ENCODE results near the gene SRD5A1. TPM values are rescaled to one million over a fixed set of nuclear protein-coding genes. Genes with fewer than 3 reads are reported as not detected.

The SRD5A1 gene
- total and polyA plus RNA-seq, 2 of the 8 experiments (the other 6 are each of a cell fraction or from before 2014, with no cell fraction given) = 34.7 to 42.4 TPM

DNA sequence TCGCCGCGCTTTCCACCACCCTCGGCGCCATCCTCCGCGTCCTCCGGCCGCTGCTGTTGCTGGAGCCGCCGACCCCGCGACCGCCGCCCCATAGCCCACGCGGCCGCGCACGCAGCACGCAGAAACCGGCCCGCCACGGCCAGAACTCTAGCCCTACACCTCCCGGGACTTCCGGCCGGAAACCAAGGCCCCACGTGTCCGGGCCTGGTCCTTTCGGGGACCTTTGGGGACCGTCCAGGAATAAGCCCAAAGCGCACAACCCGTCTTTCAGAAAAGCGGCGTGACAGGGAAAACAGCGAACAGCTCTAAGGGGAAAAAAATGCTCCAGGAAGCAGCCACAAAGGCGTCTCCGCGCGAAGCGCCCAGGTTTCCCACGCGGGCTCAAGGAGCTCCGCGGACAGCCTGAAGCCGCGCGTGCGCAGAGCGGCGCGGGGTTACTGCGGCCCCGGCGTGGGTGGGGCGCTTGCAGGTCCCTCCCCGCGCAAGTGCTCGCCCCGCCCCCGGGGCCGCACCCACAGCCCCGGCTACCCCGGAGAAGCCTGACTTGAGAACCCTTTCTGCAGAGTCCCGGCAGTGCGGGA lies at the start of gene SRD5A1, which contains the start of gene NSUN2 (continued):
- TF ChIP-seq, protein P1, sequence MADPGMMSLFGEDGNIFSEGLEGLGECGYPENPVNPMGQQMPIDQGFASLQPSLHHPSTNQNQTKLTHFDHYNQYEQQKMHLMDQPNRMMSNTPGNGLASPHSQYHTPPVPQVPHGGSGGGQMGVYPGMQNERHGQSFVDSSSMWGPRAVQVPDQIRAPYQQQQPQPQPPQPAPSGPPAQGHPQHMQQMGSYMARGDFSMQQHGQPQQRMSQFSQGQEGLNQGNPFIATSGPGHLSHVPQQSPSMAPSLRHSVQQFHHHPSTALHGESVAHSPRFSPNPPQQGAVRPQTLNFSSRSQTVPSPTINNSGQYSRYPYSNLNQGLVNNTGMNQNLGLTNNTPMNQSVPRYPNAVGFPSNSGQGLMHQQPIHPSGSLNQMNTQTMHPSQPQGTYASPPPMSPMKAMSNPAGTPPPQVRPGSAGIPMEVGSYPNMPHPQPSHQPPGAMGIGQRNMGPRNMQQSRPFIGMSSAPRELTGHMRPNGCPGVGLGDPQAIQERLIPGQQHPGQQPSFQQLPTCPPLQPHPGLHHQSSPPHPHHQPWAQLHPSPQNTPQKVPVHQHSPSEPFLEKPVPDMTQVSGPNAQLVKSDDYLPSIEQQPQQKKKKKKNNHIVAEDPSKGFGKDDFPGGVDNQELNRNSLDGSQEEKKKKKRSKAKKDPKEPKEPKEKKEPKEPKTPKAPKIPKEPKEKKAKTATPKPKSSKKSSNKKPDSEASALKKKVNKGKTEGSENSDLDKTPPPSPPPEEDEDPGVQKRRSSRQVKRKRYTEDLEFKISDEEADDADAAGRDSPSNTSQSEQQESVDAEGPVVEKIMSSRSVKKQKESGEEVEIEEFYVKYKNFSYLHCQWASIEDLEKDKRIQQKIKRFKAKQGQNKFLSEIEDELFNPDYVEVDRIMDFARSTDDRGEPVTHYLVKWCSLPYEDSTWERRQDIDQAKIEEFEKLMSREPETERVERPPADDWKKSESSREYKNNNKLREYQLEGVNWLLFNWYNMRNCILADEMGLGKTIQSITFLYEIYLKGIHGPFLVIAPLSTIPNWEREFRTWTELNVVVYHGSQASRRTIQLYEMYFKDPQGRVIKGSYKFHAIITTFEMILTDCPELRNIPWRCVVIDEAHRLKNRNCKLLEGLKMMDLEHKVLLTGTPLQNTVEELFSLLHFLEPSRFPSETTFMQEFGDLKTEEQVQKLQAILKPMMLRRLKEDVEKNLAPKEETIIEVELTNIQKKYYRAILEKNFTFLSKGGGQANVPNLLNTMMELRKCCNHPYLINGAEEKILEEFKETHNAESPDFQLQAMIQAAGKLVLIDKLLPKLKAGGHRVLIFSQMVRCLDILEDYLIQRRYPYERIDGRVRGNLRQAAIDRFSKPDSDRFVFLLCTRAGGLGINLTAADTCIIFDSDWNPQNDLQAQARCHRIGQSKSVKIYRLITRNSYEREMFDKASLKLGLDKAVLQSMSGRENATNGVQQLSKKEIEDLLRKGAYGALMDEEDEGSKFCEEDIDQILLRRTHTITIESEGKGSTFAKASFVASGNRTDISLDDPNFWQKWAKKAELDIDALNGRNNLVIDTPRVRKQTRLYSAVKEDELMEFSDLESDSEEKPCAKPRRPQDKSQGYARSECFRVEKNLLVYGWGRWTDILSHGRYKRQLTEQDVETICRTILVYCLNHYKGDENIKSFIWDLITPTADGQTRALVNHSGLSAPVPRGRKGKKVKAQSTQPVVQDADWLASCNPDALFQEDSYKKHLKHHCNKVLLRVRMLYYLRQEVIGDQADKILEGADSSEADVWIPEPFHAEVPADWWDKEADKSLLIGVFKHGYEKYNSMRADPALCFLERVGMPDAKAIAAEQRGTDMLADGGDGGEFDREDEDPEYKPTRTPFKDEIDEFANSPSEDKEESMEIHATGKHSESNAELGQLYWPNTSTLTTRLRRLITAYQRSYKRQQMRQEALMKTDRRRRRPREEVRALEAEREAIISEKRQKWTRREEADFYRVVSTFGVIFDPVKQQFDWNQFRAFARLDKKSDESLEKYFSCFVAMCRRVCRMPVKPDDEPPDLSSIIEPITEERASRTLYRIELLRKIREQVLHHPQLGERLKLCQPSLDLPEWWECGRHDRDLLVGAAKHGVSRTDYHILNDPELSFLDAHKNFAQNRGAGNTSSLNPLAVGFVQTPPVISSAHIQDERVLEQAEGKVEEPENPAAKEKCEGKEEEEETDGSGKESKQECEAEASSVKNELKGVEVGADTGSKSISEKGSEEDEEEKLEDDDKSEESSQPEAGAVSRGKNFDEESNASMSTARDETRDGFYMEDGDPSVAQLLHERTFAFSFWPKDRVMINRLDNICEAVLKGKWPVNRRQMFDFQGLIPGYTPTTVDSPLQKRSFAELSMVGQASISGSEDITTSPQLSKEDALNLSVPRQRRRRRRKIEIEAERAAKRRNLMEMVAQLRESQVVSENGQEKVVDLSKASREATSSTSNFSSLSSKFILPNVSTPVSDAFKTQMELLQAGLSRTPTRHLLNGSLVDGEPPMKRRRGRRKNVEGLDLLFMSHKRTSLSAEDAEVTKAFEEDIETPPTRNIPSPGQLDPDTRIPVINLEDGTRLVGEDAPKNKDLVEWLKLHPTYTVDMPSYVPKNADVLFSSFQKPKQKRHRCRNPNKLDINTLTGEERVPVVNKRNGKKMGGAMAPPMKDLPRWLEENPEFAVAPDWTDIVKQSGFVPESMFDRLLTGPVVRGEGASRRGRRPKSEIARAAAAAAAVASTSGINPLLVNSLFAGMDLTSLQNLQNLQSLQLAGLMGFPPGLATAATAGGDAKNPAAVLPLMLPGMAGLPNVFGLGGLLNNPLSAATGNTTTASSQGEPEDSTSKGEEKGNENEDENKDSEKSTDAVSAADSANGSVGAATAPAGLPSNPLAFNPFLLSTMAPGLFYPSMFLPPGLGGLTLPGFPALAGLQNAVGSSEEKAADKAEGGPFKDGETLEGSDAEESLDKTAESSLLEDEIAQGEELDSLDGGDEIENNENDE (IDR thresholded peaks at IDR 0.05; ENCODE audit: insufficient replicate concordance, low read length) = no peak
- TF ChIP-seq HDAC6 (IDR thresholded peaks at IDR 0.05; ENCODE audit: low read depth, low read length) (no peak), RXRA (IDR thresholded peaks at IDR 0.05; ENCODE audit: insufficient read depth, low read depth, low read length) (no peak), CBX5 (IDR thresholded peaks at IDR 0.05; ENCODE audit: low read depth, low read length) (no peak), JUN (IDR thresholded peaks at IDR 0.05; ENCODE audit: low read depth, low read length) (no peak), BRCA1 (IDR thresholded peaks at IDR 0.05; ENCODE audit: low read depth, low read length) (no peak), CREB1 (IDR thresholded peaks at IDR 0.05) (no peak), RFX5 (IDR thresholded peaks at IDR 0.05; ENCODE audit: borderline replicate concordance, low read depth, low read length) (no peak), EGR1 (IDR thresholded peaks at IDR 0.05; ENCODE audit: borderline replicate concordance, low read depth, low read length) (peak; percentile 73; the same call in 1 of the 2 replicates), BACH1 (IDR thresholded peaks at IDR 0.05; ENCODE audit: low read length) (0 out of 2 replicates have a peak, but pooled peaks have one; percentile 3), HDAC2 (IDR thresholded peaks at IDR 0.05; ENCODE audit: borderline replicate concordance in 1 of 2, low read depth in 2 of 2, low read length in 2 of 2) (no peak; a peak in 1 of 4 replicates)

Measured in H1 (cell line).